ENCODE data around the gene RPAP2.
"Not testable (repeated sequence)": the region's sequence is repeated elsewhere in the genome, so short reads cannot be mapped to it uniquely, and the experiment has no call there.

Gene RPAP2

DNA sequence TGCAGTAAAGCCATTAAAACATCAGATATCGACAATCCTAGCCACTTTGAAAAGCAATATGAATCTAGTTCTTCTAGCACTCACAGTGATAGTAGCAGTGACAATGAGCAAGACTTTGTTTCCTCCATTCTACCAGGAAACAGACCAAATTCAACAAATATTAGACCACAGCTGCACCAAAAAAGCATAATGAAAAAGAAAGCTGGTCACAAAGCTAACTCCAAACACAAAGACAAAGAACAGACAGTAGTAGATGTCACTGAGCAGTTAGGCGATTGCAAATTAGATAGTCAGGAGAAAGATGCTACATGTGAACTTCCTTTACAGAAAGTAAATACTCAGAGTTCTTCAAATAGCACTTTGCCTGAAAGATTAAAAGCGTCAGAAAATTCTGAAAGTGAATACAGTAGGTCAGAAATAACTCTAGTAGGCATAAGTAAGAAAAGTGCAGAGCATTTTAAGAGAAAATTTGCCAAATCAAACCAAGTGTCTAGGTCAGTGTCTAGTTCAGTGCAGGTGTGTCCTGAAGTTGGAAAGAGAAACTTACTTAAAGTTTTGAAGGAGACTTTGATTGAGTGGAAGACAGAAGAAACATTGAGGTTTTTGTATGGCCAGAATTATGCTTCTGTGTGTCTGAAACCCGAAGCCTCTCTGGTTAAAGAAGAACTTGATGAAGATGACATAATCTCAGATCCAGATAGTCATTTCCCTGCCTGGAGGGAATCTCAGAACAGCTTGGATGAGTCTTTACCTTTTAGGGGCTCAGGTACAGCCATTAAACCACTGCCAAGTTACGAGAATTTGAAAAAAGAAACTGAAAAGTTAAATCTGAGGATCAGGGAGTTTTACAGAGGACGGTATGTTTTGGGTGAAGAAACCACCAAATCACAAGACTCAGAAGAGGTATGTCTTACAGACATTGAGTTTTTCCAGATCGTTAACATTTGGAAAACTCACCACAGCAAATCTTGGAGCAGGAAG lies 24.9 kb downstream of the RPAP2 start:
- no peak for DNase-seq (ENCODE audit: low spot score)

DNA sequence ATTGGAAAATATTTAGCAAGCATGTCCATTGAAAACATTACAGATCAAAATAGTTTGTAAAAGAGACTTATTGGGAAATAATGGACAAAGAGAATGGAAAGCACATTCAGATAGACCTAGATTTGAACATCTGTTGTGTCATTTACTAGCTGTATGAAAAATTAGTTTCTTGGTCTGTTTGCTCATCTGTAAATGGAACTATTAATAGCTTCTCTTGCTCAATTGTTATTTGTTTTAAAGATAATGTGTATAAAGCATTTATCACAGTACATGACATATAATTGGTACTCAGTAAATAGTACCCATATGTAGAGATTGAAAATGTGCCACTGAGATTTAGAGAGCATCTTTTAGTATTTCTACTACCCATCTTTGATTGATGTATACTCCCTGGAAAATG lies 25.9 kb downstream of the RPAP2 start:
- DNase-seq (ENCODE audit: low spot score): no peak

DNA sequence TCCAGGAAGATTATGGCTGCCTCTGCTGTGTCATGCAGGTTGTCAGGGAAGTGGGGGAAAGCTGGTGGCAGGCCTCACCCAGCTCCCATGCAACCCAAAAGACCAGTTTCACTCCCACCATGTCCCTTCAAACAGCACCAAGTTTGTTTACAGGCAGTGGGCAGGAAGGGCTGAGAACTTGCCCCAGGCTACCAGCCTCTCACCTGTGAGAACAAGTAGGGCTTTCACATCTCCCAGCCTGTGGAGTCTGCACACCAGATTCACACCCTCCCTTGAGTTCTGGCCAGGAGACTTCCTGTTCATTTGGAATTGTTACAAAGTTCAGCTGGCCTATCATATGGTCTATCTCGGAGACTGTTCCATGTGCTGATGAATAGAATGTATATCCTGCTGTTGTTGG lies 27.8 kb downstream of the RPAP2 start:
- no peak for DNase-seq (ENCODE audit: low spot score)

DNA sequence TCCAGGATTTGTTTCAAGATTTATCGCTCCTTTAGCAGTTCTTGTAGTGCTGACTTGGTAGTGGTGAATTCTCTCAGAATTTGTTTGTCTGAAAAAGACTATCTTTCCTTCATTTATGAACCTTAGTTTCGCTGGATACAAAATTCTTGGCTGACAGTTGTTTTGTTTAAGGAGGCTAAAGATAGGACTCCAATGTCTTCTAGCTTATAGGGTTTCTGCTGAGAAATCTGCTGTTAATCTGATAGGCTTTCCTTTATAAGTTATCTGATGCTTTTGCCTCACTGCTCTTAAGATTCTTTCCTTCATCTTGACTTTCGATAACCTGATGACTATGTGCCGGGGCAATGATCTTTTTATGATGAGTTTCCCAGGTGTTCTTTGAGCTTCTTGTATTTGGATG lies 28.9 kb downstream of the RPAP2 start:
- no peak for DNase-seq (ENCODE audit: low spot score)

DNA sequence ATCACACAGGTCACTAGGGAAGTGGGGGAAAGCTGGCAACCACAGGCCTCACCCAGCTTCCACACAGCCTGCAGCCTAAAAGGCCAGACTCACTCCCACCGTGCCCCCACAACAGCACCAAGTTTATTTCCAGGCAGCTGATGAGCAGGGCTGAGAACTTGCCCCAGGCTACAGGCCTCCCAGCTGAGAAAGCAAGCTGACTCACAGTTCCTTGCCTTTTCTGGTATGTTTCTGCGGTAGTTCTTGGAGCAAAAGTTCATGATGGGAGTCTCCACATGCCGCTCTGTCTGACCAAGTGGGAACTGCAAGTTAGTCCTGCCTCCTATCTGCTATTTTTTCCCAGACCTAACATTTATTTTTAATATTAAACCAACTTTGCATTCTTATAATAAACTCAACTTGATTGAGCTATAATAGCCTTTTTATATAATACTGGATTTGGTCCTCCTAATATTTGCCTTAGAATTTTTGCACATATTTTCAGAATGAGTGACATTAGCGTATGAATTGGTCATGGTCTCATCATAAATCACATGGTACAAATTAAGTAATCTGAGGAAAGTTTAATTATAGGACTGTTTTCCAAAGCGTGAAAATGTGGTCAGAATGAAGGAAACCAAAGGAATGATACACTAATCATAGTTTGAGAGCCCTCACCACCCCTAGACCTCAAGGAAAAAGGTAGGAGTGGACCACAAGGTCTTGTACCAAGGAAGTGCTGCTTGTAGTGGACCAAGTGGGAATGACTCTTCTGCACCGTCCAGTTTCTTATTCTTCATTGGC lies 30.7 kb downstream of the RPAP2 start:
- DNase-seq (ENCODE audit: low spot score): no peak

DNA sequence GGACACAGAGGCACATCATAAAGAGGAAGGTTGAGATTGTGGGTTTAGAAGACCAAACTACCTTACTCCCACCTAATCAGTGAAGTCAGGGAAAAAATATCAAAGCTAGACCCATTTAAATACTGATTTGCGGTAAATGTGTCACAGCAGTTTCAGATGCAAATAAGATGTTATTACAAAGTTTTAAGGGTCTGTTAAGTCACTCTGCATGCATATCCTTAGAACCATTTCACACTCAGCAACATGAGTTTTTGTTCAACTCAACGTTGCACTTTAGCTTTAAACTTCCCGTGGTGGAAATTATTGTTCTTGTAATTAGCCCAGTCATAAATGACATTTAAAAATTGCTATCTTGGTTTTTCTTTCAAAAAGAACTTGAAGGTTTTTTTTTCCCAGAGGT lies 34.8 kb downstream of the RPAP2 start:
- DNase-seq (ENCODE audit: low spot score): no peak

DNA sequence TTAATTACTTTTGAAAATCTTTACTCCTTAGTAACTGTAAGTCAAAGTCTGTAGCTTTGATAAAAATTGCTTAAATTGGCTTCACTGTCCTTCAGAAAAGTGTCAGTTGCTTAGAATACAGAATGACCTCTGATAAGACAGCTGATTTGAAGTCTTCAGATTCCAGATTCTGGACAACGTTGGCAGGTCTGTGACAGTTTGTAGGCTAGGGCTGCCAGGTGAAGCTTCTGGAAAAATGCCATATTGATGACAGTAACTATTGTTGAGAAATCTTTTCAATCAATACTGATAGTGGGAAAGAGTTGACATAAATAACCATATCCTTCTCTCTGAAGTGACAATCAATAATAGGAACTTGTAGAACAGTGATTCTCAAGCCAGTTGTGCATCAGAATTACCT lies 41.3 kb downstream of the RPAP2 start:
- DNase-seq (ENCODE audit: low spot score): no peak

DNA sequence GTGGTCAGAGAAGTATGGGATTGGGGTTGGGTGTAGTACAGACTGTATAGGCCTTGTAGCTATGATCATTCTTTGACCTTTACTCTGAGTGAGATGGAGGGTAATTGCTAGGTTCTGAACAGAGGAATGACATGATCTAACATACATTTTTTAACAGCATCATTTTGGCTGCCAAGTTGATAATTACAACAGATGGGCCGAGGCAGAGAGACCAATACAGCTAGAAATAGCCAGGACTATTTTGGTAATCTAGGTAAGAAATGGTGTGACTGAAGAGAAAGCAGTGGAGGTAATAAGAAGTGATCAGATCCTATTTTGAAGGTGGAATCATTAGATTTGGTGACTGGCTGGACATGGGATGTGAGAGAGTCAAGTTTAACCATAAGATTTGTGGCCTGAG lies 43.5 kb downstream of the RPAP2 start:
- DNase-seq (ENCODE audit: low spot score): no peak

DNA sequence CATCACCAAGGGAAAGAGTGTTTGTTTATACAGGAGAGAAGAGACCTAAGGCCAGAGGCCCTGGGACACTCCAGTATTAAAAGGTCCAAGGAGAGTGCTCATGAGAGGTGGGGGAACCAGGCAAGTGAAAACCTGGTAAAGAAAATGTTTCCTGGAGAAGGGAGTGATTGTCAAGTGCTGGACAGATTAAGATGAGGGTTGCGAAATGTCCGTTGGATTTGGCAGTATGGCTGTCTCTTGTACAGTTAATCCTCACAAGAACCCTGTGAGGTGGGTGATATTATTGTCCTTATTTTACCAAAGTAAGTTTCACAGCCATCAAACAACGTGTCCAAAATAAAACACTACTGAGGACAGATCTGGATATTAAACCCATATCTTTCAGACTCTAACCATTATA lies 44.2 kb downstream of the RPAP2 start:
- no peak for DNase-seq (ENCODE audit: low spot score)

DNA sequence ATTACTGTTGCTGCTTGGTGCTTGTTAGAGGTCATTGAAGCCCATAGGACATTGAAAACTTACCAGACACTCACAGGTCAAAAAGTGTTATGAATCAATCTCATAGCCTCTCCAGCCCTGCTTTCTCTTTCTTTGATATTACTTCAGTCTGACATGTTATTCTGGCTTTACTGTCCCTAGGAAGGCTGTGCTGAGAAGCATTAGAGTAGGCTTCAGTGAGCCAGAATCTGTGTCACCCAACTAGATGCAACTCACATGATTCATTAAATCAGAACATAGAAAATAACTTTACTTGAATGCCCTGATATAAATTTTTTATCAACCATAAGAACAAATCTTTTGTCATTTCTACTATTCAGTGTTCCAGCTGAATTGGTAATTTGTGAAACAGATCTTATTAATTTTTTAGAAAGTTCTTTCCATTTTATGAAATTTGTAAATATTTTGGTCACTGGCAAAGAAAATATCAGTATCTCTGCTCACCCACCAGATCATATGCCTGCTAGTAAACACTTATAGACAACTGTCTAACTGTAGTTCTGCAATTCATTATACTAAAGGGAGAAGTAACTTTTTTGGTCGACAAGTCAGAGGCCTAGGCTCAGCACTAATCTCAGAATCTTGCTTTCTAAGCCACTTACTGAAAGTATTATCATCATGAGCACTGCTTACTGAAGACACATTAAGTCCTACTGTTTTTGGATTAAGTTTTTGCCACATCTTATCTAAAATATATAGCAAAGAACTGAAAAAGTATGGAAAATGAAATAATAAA lies 48.2 kb downstream of the RPAP2 start:
- DNase-seq (ENCODE audit: low spot score): no peak

DNA sequence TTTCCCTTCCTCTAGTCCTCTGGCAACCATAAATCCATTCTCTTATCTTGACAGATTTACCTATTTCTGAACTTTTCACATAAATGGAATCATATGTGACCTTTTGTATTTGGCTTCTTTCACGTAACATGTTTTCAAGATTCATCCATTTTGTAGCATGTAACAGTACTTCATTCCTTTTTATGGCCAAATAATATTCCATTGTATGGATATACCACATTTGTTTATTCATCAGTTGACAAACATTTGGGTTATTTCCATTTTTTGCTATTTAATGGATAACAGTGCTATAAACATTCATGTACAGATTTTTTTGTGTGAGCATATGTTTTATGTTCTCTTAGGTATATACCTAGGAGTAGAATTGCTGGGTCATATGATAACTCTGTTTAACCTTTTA lies 54.0 kb downstream of the RPAP2 start:
- no peak for DNase-seq (ENCODE audit: low spot score)

DNA sequence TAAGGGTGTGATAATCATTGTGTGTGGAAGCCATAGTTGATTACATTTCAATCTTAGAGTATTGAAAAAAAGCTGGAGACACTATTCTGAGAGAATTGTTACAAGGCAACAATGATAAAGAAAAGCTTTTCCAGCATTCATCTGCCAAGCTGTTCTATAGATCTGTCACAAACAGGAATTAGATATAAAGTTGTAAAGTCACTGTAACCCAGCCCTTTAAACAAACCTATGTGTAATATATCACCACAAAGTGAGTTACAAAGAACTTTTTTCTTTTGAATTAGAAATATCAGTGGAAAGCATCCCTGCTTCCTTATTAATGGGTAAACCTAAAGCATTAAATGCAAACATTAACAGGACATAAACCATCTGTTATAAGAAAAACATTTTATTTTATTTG lies 55.4 kb downstream of the RPAP2 start:
- no peak for DNase-seq (ENCODE audit: low spot score)

DNA sequence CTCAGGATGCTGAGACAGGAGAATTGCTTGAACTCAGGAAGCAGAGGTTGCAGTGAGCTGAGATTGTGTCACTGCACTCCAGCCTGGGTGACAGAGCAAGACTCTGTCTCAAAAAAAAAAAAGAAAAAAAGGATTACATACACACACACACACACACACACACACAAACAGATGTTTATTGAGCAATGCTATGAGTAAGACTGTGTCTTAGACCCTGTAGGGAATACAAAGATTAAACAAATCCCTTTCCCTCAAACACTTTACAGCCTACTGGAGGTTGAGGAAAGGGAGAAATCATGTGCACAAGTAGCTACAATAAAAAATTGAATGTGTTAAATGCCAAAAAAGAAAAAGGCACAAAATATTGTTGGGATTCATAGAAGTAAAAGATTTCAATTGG lies 58.1 kb downstream of the RPAP2 start:
- no peak for DNase-seq (ENCODE audit: low spot score)

DNA sequence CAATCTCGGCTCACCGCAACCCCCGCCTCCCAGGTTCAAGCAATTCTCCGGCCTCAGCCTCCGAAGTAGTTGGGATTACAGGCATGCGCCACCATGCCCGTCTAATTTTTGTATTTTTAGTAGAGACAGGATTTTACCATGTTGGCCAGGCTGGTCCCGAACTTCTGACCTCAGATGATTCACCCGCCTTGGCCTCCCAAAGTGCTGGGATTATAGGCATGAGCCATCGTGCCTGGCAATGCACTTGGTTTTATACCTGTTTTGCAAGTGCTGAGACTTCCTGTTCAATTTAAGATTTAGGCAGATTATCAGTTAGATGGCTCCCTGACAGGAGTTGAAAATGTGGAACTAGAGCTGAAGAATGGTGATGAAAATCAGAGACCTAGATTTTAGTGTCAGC lies 60.5 kb downstream of the RPAP2 start:
- DNase-seq (ENCODE audit: low spot score): not testable (repeated sequence)

DNA sequence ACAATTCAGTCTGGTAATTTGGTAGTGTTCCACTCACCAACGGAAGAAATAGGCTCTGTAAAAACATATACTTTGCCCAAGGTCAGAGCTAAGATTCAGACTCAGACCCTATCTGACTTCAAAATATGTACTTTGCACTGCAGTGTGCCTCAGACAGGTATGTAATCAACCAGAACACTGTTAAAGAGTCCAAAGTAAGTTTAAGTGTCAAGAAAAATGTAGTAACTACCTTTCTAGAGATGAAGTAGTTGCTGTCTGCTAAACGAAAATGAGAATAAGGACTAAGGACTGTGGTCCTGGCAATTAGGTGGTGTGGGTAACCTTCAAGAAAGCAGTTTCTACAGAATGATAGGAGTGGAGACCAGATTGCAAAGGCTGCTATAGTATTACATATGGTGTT lies 61.1 kb downstream of the RPAP2 start:
- DNase-seq (ENCODE audit: low spot score): no peak

DNA sequence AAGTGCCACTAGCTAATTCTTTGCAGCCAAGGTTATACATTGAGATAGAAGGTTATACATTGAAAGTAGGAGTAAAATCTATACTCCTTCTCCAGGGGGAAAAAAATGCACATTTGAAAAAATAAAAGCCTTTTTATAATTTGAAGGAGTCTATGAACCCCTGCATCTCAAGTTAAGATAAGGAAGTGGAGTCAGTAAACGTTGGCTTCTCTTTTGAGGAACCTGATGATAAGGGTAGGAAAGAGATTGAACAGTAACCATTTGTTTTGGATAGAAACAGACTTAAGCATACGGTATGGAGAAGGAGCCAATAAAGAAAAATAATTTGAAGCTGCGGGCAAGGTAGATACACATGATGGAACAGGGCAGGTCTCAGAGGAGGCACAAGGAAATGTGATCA lies 64.1 kb downstream of the RPAP2 start:
- no peak for DNase-seq (ENCODE audit: low spot score)

DNA sequence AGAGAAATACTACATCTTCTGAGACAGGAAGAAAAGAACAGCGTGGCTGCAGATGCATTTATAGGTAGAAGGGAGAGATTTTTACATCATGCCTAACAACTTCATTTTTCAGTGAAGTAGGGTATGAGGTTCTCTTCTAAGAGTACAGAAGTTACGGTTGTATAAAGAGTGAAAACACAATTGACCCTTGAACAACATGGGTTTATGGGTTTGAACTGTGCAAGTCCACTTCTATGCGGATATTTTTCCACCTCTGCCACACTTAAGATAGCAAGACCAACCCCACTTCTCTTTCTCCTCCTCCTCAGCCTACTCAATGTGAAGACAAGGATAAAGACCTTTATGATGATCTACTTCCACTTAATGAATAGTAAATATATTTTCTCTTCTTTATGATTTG lies 64.5 kb downstream of the RPAP2 start:
- DNase-seq (ENCODE audit: low spot score): no peak

DNA sequence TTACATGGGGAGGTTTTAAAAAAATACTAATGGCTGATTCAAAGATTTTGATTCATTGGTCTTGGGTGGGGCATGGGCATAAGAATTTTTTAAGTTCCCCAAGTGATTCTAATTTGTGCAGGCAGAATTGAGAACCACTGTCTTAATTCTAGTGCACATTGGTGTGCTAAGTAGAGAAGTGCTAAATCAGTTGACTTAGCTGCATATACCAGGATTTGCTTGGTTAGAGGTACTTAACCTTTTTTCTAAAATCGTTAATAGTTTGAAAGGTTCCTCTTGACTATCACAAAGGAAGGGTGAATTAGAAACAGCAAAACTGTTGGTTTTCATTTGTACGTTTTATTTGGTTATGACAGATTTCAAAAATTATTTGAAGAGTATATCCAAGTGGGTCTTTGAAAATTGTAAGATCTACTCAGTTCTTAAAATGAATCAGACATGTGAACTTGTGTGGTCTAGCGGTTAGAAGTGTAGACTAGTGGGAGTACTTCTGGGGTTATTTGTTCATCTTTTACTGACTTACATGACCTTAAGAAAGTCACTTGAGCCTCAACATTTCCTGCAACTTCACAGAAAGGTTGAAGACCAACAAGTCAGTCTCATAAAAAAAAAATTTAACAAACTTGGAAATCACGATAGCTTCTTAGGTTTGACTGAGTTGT lies 66.7 kb downstream of the RPAP2 start:
- DNase-seq (ENCODE audit: low spot score): no peak

DNA sequence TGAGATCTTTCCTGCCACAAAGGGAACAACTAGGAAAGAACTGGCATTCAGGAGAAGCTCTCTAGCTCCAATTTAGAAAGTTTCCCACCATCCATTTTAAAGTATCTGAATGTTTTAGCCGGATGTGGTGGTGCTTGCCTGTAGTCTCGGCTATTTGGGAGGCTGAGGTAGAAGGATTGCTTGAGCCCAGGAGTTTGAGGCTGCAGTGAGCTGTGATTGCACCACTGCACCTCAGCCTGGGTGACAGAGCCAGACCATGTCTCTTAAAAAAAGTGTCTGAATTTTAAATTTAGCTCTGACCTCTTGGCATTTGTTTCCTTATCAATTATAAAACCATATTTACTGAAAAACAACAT lies 67.2 kb downstream of the RPAP2 start:
- DNase-seq (ENCODE audit: low spot score): no peak

DNA sequence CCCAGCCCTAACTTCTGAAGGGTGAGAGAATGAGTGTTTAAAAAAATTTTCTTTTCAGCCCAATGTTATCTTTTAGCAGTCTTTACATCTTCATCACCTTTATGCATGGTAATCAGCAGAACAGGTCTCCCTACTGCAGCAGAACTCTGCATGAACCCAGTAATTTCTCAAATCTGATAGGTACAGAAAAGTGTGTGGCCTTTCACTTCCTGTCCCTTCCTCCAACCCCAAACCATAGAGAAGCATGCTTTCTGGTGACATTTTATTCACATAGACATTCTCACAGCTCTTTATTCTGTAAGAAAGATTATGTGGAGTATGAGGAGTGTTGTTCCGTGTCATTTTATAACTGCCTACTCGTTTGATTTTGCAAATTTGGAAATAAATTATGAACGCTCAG lies 68.6 kb downstream of the RPAP2 start:
- no peak for DNase-seq (ENCODE audit: low spot score)

DNA sequence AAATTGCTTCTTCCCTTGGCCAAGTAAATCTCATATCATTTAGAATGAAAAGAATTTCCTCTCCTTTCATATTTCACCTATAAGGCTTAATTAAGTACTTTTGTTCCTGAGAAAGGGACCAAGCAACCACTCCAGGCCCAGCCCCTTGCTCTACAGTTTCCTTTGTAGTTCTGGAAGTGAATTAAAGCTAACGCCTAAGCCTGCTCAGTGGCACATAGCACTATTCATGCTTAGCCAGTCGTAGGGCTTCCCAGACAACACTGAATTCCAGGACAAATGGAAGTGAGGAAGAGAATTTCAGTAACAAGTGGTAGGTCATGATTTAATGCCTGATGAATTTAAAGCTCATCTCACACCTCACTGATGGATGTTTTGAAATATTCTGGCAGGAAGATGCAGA lies 73.3 kb downstream of the RPAP2 start:
- no peak for DNase-seq (ENCODE audit: low spot score)

DNA sequence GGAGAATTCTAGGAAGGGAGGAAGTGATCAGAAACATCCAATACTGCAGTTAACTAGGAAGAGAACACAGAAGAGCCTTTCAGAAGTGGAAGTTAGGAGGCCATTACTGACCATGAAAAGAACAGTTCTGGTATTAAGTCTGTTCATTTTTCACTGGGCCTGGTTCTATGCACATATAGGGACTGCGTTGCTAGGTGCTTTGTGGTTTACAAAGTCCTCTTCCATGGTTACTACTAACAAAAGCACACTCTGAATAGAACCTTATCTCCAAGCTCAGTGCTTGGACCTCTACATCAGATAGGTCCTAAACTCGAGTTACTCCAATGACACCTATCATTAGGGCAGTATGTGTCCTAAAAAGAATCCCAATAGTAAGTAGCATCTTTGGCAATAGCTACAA lies 75.4 kb downstream of the RPAP2 start:
- no peak for DNase-seq (ENCODE audit: low spot score)
